Astrocyte of the cerebellum (primary cell): ENCODE data around the gene IL7R.

ENCODE experiments used
- DNase-seq: peaks from one replicate; pipeline ENCODE4 v3.0.0-alpha.2; 2011; ENCODE audit warnings: low read depth
- H3K4me3 ChIP-seq: 2 replicates; pipeline ENCODE4 v1.5.1; 2011; ENCODE audit warnings: mild to moderate bottlenecking, low read depth, low read length, moderate library complexity
- in situ Hi-C: cut with HindIII; loops from 2 replicates; pipeline ENCODE4 v1.10.0; 2017; ENCODE audit warnings: low sequenced_read_pairs
- TF ChIP-seq, protein P1 (sequence below): IDR thresholded peaks from 2 replicates; pipeline ENCODE4 v1.5.1; 2012; ENCODE audit warnings: low read length, low read depth, moderate library complexity, mild to moderate bottlenecking; ENCODE audit errors: missing control alignments

The IL7R gene

DNA sequence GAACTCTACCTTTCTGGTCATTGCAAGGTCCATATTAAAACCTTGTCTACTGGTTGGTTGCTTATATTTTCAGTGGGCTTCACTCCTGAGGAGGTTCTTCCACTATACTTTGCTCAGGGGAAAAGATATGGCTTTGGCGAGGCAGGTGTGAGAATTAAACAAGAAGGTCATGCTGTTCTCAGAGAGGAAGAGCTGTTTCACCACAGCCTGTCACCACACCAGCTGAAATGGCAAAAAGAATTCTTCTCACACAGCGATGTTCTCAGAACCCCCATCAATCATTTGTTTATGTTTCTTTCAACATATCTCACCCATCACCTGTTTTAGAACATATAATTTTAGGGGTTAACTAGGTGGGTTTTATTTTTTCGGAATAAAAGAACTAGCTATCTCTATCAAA, 43.1 kb downstream of the IL7R start:
- DNase-seq: no peak
- no peak overlapping the region for H3K4me3 ChIP-seq
- in situ Hi-C loops: no loop called here
- TF ChIP-seq, protein P1, sequence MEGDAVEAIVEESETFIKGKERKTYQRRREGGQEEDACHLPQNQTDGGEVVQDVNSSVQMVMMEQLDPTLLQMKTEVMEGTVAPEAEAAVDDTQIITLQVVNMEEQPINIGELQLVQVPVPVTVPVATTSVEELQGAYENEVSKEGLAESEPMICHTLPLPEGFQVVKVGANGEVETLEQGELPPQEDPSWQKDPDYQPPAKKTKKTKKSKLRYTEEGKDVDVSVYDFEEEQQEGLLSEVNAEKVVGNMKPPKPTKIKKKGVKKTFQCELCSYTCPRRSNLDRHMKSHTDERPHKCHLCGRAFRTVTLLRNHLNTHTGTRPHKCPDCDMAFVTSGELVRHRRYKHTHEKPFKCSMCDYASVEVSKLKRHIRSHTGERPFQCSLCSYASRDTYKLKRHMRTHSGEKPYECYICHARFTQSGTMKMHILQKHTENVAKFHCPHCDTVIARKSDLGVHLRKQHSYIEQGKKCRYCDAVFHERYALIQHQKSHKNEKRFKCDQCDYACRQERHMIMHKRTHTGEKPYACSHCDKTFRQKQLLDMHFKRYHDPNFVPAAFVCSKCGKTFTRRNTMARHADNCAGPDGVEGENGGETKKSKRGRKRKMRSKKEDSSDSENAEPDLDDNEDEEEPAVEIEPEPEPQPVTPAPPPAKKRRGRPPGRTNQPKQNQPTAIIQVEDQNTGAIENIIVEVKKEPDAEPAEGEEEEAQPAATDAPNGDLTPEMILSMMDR: no peak

GRCh38 chr5:35900972-35901695, 44.4 kb downstream of the IL7R start:
- H3K4me3 ChIP-seq: no peak overlapping the region
- TF ChIP-seq, protein P1: no peak
- in situ Hi-C loops: no loop called here
- no peak for DNase-seq

DNA sequence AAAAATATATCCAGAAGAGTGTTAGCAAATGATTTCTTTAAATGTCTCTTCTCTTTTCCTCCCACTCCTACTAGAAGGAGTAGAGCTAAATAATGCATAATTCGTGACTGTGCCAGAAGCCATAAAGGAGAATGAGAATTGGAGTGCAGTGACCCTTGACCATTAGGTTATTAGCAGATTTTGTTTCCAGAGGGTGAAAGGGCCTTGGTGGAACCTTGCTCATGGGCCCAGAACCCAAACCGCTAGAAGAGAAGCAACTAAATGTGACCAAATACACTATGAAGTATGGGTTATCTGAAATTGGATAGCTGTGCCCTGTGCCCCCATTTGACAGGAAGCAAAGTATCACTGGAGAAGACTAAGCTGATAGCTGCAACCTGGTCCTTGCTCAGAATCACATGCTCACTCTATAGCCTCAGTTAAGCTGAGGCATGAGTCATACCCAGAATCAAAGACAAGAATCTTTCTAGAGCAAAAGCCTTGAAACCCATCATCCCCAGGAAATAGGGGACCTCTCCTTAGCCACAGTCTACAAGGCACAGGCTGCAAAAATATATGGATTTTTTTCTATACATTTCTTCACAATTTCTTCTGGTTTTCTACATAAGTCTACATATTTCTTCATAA, 45.5 kb downstream of the IL7R start:
- H3K4me3 ChIP-seq: no peak overlapping the region
- DNase-seq: no peak
- in situ Hi-C loops: no loop called here
- TF ChIP-seq, protein P1: no peak

- no peak for DNase-seq
- TF ChIP-seq, protein P1: no peak
- H3K4me3 ChIP-seq: no peak overlapping the region
- in situ Hi-C loops: no loop called here
These were observed 47.0 kb downstream of the IL7R start for GRCh38 chr5:35903631-35904203.

GRCh38 chr5:35904443-35905132, 47.9 kb downstream of the IL7R start:
- no peak for DNase-seq
- TF ChIP-seq, protein P1: no peak
- no peak overlapping the region for H3K4me3 ChIP-seq
- in situ Hi-C loops: no loop called here

DNA sequence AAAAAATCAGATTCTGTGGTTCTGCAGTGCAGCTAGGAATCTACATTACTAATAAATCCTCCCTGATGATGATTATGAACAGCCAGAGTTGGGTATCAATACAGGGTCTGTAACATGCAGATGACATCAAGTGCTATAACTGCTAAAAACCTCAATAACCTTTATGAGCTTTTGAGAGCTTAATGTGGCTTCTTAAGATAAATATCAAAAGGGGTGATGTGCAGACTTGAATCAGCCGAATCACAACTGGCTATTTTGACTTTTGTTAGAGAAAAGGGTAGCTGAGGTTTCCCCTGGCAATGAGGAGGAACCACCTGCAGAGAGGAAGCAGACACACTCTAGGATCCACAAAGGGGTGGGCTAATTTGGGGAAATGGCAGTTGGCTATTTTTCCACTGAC, 51.5 kb downstream of the IL7R start:
- in situ Hi-C loops: no loop called here
- TF ChIP-seq, protein P1: no peak
- no peak for DNase-seq

More for the DNA sequence above, 51.5 kb downstream of the IL7R start:
- H3K4me3 ChIP-seq: no peak overlapping the region
